ENCODE results near the gene TMPRSS2.
A peak's percentile ranks its signal among the peaks of the same experiment; 100 is the strongest.

Gene TMPRSS2

GRCh38 chr21:41526478-41527087 lies 18.6 kb upstream of the TMPRSS2 start:
- no peaks in the 10 kb centered on the region for H3K9me3 ChIP-seq (ENCODE audit: insufficient read depth, low read length, severe bottlenecking)
- no peaks in the 10 kb centered on the region for H3K27me3 ChIP-seq (ENCODE audit: insufficient read depth, low read length, poor library complexity)
- H3K36me3 ChIP-seq (ENCODE audit: insufficient read depth, low read length) = no peaks in the 10 kb centered on the region
- DNase-seq = no peak
- H3K4me2 ChIP-seq (ENCODE audit: insufficient read depth, low read length) = no peak overlapping the region
- H3K4me3 ChIP-seq (ENCODE audit: low read depth in 1 of 2, low read length in 2 of 2) = no peak overlapping the region
- TF ChIP-seq CTCF (IDR thresholded peaks at IDR 0.05; ENCODE audit: borderline replicate concordance, extremely low read depth, low read length, poor library complexity, severe bottlenecking) = no peak
- TF ChIP-seq EZH2 (IDR thresholded peaks at IDR 0.05; ENCODE audit: borderline replicate concordance, low read depth, low read length, severe bottlenecking) = no peak
- no peak for ATAC-seq (ENCODE audit: insufficient read depth, low read depth)
- H4K20me1 ChIP-seq (ENCODE audit: insufficient read depth, low read length) = no peaks in the 10 kb centered on the region
- H2AFZ ChIP-seq (ENCODE audit: low read depth, low read length) = no peak overlapping the region
- H3K9ac ChIP-seq (ENCODE audit: low read depth, low read length) = no peak overlapping the region
- no peaks in the 10 kb centered on the region for H3K79me2 ChIP-seq (ENCODE audit: insufficient read depth, low read length)
- H3K4me1 ChIP-seq (ENCODE audit: insufficient read depth, low read length) = no peaks in the 10 kb centered on the region
- no peak overlapping the region for H3K27ac ChIP-seq (ENCODE audit: low read length)

GRCh38 chr21:41523175-41523574 lies 15.2 kb upstream of the TMPRSS2 start:
- no peak for TF ChIP-seq EZH2 (IDR thresholded peaks at IDR 0.05; ENCODE audit: borderline replicate concordance, low read depth, low read length, severe bottlenecking)
- no peak for TF ChIP-seq CTCF (IDR thresholded peaks at IDR 0.05; ENCODE audit: borderline replicate concordance, extremely low read depth, low read length, poor library complexity, severe bottlenecking)
- Histone ChIP-seq H3K9ac (ENCODE audit: low read depth, low read length) (no peak overlapping the region), H3K27me3 (ENCODE audit: insufficient read depth, low read length, poor library complexity) (no peaks in the 10 kb centered on the region), H3K79me2 (ENCODE audit: insufficient read depth, low read length) (no peaks in the 10 kb centered on the region), H4K20me1 (ENCODE audit: insufficient read depth, low read length) (no peaks in the 10 kb centered on the region), H3K4me2 (ENCODE audit: insufficient read depth, low read length) (no peak overlapping the region), H3K9me3 (ENCODE audit: insufficient read depth, low read length, severe bottlenecking) (no peaks in the 10 kb centered on the region), H3K4me3 (ENCODE audit: low read depth in 1 of 2, low read length in 2 of 2) (no peak overlapping the region), H3K36me3 (ENCODE audit: insufficient read depth, low read length) (no peaks in the 10 kb centered on the region), H3K27ac (ENCODE audit: low read length) (no peak overlapping the region), H3K4me1 (ENCODE audit: insufficient read depth, low read length) (no peaks in the 10 kb centered on the region), H2AFZ (ENCODE audit: low read depth, low read length) (no peak overlapping the region)
- DNase-seq (no peak), ATAC-seq (ENCODE audit: insufficient read depth, low read depth) (no peak)

- Histone ChIP-seq H3K27ac (ENCODE audit: low read length) (no peak overlapping the region), H3K79me2 (ENCODE audit: insufficient read depth, low read length) (no peaks in the 10 kb centered on the region), H3K4me2 (ENCODE audit: insufficient read depth, low read length) (no peak overlapping the region), H4K20me1 (ENCODE audit: insufficient read depth, low read length) (no peaks in the 10 kb centered on the region), H3K27me3 (ENCODE audit: insufficient read depth, low read length, poor library complexity) (no peaks in the 10 kb centered on the region), H3K9me3 (ENCODE audit: insufficient read depth, low read length, severe bottlenecking) (no peaks in the 10 kb centered on the region), H2AFZ (ENCODE audit: low read depth, low read length) (no peak overlapping the region), H3K4me3 (ENCODE audit: low read depth in 1 of 2, low read length in 2 of 2) (no peak overlapping the region), H3K9ac (ENCODE audit: low read depth, low read length) (no peak overlapping the region), H3K4me1 (ENCODE audit: insufficient read depth, low read length) (no peaks in the 10 kb centered on the region), H3K36me3 (ENCODE audit: insufficient read depth, low read length) (no peaks in the 10 kb centered on the region)
- TF ChIP-seq CTCF (IDR thresholded peaks at IDR 0.05; ENCODE audit: borderline replicate concordance, extremely low read depth, low read length, poor library complexity, severe bottlenecking) (no peak), EZH2 (IDR thresholded peaks at IDR 0.05; ENCODE audit: borderline replicate concordance, low read depth, low read length, severe bottlenecking) (no peak)
- ATAC-seq (ENCODE audit: insufficient read depth, low read depth) = peak; percentile 39; the same call in 2 of the 3 replicates
- DNase-seq = no peak
Observed at GRCh38 chr21:41521489-41522027, 13.6 kb upstream of the TMPRSS2 start.

Data from DND-41 (cell line).